Osteocyte (in vitro differentiated cells): ENCODE measurements around the gene GAMT. TPM values are rescaled to one million over a fixed set of nuclear protein-coding genes. Genes with fewer than 3 reads are reported as not detected.

ENCODE experiments used
- DNase-seq: peaks from one replicate; pipeline ENCODE4 v3.0.0; 2021; ENCODE audit warnings: mixed read lengths; ENCODE audit not compliant: unreplicated experiment; ENCODE audit errors: extremely low spot score
- H3K27ac Mint-ChIP-seq: one replicate; pipeline ENCODE4 v1.8.0; 2021; ENCODE audit warnings: mild to moderate bottlenecking, mixed read lengths; ENCODE audit not compliant: unreplicated experiment
- H3K27me3 Mint-ChIP-seq: one replicate; pipeline ENCODE4 v1.8.0; 2021; ENCODE audit warnings: mixed read lengths; ENCODE audit not compliant: unreplicated experiment
- H3K36me3 Mint-ChIP-seq: one replicate; pipeline ENCODE4 v1.8.0; 2021; ENCODE audit warnings: mixed read lengths; ENCODE audit not compliant: unreplicated experiment
- H3K4me1 Mint-ChIP-seq: one replicate; pipeline ENCODE4 v1.8.0; 2021; ENCODE audit warnings: mixed read lengths; ENCODE audit not compliant: unreplicated experiment
- H3K4me3 Mint-ChIP-seq: one replicate; pipeline ENCODE4 v1.8.0; 2021; ENCODE audit warnings: mild to moderate bottlenecking, moderate library complexity, mixed read lengths; ENCODE audit not compliant: unreplicated experiment
- H3K9me3 Mint-ChIP-seq: one replicate; pipeline ENCODE4 v1.8.0; 2021; ENCODE audit warnings: mixed read lengths; ENCODE audit not compliant: unreplicated experiment
- total RNA-seq: library from RNA; stranded (reverse); gene quantifications from 2 replicates; pipeline ENCODE4 v1.2.1, GENCODE V29; 2021
- TF ChIP-seq, protein P1 (sequence below): fragments of 200-600 bp; sonication (generic); IDR thresholded peaks from 2 replicates; pipeline ENCODE4 v1.5.0; 2021; ENCODE audit warnings: antibody characterized with exemption, mild to moderate bottlenecking, moderate library complexity

Gene GAMT
- total RNA-seq, 1 donor from 2014 or later = 35.3 TPM

DNA sequence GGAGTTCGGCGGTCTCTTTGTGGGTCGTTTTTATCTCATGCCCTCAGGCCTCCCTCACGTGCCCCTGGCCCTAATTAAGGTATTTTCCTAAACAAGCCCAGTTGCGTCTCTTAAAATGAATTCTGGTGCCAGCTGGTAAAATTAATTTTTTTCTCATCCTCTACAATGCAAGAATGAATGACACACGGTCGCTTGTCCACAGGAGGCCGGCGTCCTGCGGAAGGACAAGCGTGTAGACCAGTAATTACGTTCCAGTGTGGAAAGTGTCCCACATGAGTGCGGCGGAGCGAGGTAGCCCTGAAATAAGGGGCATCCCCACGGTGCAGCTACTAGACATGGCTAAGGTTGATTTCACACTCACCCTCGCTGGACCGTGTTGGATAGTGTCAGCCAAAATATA lies 52.1 kb downstream of the GAMT start:
- no peak for DNase-seq

More for the DNA sequence above, 52.1 kb downstream of the GAMT start:
- Mint-ChIP-seq H3K27ac (no peak overlapping the region), H3K27me3 (peaks cover 4% of the 10 kb centered on the region), H3K4me1 (no peaks in the 10 kb centered on the region), H3K4me3 (no peak overlapping the region), H3K9me3 (no peaks in the 10 kb centered on the region), H3K36me3 (no peaks in the 10 kb centered on the region)
- TF ChIP-seq, protein P1, sequence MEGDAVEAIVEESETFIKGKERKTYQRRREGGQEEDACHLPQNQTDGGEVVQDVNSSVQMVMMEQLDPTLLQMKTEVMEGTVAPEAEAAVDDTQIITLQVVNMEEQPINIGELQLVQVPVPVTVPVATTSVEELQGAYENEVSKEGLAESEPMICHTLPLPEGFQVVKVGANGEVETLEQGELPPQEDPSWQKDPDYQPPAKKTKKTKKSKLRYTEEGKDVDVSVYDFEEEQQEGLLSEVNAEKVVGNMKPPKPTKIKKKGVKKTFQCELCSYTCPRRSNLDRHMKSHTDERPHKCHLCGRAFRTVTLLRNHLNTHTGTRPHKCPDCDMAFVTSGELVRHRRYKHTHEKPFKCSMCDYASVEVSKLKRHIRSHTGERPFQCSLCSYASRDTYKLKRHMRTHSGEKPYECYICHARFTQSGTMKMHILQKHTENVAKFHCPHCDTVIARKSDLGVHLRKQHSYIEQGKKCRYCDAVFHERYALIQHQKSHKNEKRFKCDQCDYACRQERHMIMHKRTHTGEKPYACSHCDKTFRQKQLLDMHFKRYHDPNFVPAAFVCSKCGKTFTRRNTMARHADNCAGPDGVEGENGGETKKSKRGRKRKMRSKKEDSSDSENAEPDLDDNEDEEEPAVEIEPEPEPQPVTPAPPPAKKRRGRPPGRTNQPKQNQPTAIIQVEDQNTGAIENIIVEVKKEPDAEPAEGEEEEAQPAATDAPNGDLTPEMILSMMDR = no peak

Other genes starting within 250 kb of the GAMT start
- 57.1 and 61.6 TPM in 2 replicates for gene SBNO2, start 227.3 kb downstream of the GAMT start, total RNA-seq
- gene STK11, start 195.8 kb downstream of the GAMT start, total RNA-seq = 60.8 and 61.3 TPM in 2 replicates
- 6.9 and 7.0 TPM in 2 replicates for gene CBARP, start 163.5 kb downstream of the GAMT start, total RNA-seq
- 167 and 172 TPM in 2 replicates for gene ATP5F1D, start 159.8 kb downstream of the GAMT start, total RNA-seq
- 98.1 and 103 TPM in 2 replicates for gene MIDN, start 153.0 kb downstream of the GAMT start, total RNA-seq
- gene CIRBP, start 132.2 kb downstream of the GAMT start, total RNA-seq = 401 and 408 TPM in 2 replicates
- gene FAM174C, start 126.0 kb downstream of the GAMT start, total RNA-seq = 35.3 and 35.8 TPM in 2 replicates
- 3.8 and 4.2 TPM in 2 replicates for gene EFNA2, start 115.7 kb downstream of the GAMT start, total RNA-seq
- gene NDUFS7, start 17.6 kb downstream of the GAMT start, total RNA-seq = 71.7 and 74.4 TPM in 2 replicates
- 91.0 and 101 TPM in 2 replicates for gene DAZAP1, start 6.0 kb upstream of the GAMT start, total RNA-seq
- 932 and 969 TPM in 2 replicates for gene RPS15, start 36.9 kb upstream of the GAMT start, total RNA-seq
- 1.2 and 1.5 TPM in 2 replicates for gene APC2, start 48.6 kb upstream of the GAMT start, total RNA-seq
- gene C19orf25, start 77.7 kb upstream of the GAMT start, total RNA-seq = 38.0 and 38.9 TPM in 2 replicates
- gene PCSK4, start 88.8 kb upstream of the GAMT start, total RNA-seq = 3.2 and 5.7 TPM in 2 replicates
- 4.1 and 4.4 TPM in 2 replicates for gene REEP6, start 89.6 kb upstream of the GAMT start, total RNA-seq
- 4.4 and 6.4 TPM in 2 replicates for gene ADAMTSL5, start 111.5 kb upstream of the GAMT start, total RNA-seq
- 0.54 TPM in 1 of 2 replicates, not detected in the other for gene PLK5, start 122.5 kb upstream of the GAMT start, total RNA-seq
- gene MEX3D, start 166.8 kb upstream of the GAMT start, total RNA-seq = 65.5 and 67.5 TPM in 2 replicates
- gene MBD3, start 191.3 kb upstream of the GAMT start, total RNA-seq = 96.3 and 101 TPM in 2 replicates
- gene UQCR11, start 203.9 kb upstream of the GAMT start, total RNA-seq = 203 and 206 TPM in 2 replicates